Fibroblast of skin of abdomen (primary cell): ENCODE results near the gene C20orf141.

Source experiments
- DNase-seq: peaks from one replicate; pipeline ENCODE4 v3.0.0-alpha.2; 2013

The C20orf141 gene

GRCh38 chr20:2851086-2851485, 36.3 kb downstream of the C20orf141 start:
- DNase-seq: no peak

DNA sequence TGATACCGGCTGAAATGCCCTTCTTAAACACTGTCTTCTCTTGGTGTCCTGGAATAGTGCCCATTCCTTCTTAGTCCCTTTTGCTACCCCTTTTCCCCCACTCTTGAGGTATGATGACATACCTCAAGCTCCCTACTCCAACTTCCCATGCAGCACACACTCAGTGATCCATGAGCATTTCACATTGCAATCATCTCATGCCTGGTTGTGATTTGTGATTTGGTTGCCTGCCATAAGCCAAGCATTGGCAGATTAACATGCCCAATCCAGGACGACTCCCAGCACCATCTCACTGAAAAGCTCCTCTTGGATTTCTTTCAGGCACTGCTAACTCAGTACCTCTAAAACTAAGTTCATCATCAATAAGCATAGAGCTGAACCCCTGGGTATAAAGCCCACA, 43.8 kb downstream of the C20orf141 start:
- no peak for DNase-seq

GRCh38 chr20:2859330-2860121, 44.7 kb downstream of the C20orf141 start:
- no peak for DNase-seq

DNA sequence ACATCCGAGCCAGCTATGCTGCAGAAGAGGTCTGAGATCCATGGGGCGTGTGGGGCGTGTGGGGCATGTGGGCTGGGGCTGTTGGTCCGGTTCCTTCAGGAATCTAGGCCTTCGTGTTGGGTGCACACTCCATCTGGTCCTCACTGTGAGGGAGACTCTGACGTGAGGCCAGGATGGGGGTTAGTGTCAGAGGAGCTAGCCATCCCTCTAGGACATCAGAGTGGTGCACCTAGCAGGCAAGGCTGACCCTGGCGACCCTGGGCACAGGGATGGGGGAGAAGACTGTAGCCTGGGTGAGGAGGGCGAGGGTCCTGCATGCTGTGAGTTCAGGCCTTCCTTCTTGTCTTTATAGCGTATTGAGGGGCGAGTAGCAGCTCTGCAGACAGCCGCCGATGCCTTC, 49.8 kb downstream of the C20orf141 start:
- DNase-seq: no peak

DNA sequence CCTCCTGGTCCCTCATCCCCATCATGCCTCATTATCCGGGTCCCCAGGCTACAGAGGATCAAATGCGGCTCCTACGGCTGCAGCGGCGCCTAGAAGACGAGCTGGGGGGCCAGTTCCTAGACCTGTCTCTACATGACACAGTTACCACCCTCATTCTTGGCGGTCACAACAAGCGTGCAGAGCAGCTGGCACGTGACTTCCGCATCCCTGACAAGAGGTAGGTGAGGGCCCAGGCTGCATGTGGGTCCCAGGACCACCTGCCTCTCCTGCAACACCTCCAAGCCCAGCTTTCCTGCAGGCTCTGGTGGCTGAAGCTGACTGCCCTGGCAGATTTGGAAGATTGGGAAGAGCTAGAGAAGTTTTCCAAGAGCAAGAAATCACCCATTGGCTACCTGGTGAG, 50.3 kb downstream of the C20orf141 start:
- DNase-seq: no peak
